Measurements from ENCODE around the gene RABL6.
"Not testable (repeated sequence)": the region's sequence is repeated elsewhere in the genome, so short reads cannot be mapped to it uniquely, and the experiment has no call there.

DNA sequence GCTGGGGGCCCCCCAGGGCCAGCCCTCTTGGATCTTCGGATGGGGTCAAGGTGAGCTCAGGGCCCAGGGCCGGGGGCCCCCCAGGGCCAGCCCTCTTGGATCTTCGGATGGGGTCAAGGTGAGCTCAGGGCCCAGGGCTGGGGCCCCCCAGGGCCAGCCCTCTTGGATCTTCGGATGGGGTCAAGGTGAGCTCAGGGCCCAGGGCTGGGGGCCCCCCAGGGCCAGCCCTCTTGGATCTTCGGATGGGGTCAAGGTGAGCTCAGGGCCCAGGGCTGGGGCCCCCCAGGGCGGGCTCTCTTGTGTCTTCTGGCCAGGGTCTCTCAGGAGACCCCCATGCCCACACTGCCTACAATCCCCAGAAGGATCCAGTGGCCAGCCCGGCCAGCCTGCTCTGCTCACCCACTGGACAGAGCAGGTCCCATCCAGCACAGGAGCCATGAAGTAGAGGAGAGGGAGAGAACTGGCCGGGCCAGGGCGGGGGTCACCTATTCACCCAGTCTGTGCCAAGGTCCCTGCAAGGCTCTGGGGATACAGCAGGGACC is 4.7 kb upstream of the RABL6 start:
- TF ChIP-seq, protein P1, sequence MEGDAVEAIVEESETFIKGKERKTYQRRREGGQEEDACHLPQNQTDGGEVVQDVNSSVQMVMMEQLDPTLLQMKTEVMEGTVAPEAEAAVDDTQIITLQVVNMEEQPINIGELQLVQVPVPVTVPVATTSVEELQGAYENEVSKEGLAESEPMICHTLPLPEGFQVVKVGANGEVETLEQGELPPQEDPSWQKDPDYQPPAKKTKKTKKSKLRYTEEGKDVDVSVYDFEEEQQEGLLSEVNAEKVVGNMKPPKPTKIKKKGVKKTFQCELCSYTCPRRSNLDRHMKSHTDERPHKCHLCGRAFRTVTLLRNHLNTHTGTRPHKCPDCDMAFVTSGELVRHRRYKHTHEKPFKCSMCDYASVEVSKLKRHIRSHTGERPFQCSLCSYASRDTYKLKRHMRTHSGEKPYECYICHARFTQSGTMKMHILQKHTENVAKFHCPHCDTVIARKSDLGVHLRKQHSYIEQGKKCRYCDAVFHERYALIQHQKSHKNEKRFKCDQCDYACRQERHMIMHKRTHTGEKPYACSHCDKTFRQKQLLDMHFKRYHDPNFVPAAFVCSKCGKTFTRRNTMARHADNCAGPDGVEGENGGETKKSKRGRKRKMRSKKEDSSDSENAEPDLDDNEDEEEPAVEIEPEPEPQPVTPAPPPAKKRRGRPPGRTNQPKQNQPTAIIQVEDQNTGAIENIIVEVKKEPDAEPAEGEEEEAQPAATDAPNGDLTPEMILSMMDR (IDR thresholded peaks at IDR 0.05) = not testable (repeated sequence)
- not testable (repeated sequence) for TF ChIP-seq POLR2A (IDR thresholded peaks at IDR 0.05)

Data from esophagus squamous epithelium (tissue), 4 donors.